Activated T-helper 1 cell treated with Interleukin-2 at 50 U/mL for 16 hours (primary cell): Measurements from ENCODE around the gene ACER1.
"Not testable (repeated sequence)": the region's sequence is repeated elsewhere in the genome, so short reads cannot be mapped to it uniquely, and the experiment has no call there.

Experiments used
- DNase-seq: peaks from one replicate; pipeline ENCODE4 v3.0.0-alpha.2; 2020; ENCODE audit warnings: low read depth

ACER1 gene

GRCh38 chr19:6333439-6333838 is at the start of gene ACER1:
Gene ACER1, minus strand, starts transcription at chr19:6333612. Its CDS starts 61 bp downstream, at chr19:6333551.
- no peak for DNase-seq

- DNase-seq: no peak
Measured at GRCh38 chr19:6383188-6383587, 49.8 kb upstream of the ACER1 start.

GRCh38 chr19:6381030-6381750 is 47.8 kb upstream of the ACER1 start:
- DNase-seq: no peak

- DNase-seq: no peak
Measured at GRCh38 chr19:6379744-6380143, 46.3 kb upstream of the ACER1 start.

- DNase-seq: no peak
Measured at GRCh38 chr19:6378486-6378885, 45.1 kb upstream of the ACER1 start.

- DNase-seq: no peak
Measured at GRCh38 chr19:6378041-6378440, 44.6 kb upstream of the ACER1 start.

- DNase-seq: no peak
Measured at GRCh38 chr19:6376512-6377190, 43.2 kb upstream of the ACER1 start.

GRCh38 chr19:6375411-6376010 is 42.1 kb upstream of the ACER1 start, which contains the start of gene PSPN:
Gene PSPN, minus strand, starts transcription at chr19:6375933. Its CDS starts 84 bp downstream, at chr19:6375849.
- DNase-seq: no peak

- no peak for DNase-seq
Measured at GRCh38 chr19:6374711-6375410, 41.4 kb upstream of the ACER1 start.

- no peak for DNase-seq
Measured at GRCh38 chr19:6374161-6374709, 40.8 kb upstream of the ACER1 start.

GRCh38 chr19:6373813-6374108 is 40.3 kb upstream of the ACER1 start:
- DNase-seq: no peak

- DNase-seq: peak; percentile 96
Measured at GRCh38 chr19:6373096-6373812, 39.8 kb upstream of the ACER1 start.

GRCh38 chr19:6372594-6373095 is 39.2 kb upstream of the ACER1 start, which contains the start of gene ALKBH7:
Gene ALKBH7, plus strand, starts transcription at chr19:6372794. Its CDS starts 27 bp downstream, at chr19:6372821.
- peak; percentile 90 for DNase-seq

GRCh38 chr19:6364353-6364752 is 30.9 kb upstream of the ACER1 start:
- no peak for DNase-seq

GRCh38 chr19:6362351-6362801 is 29.0 kb upstream of the ACER1 start:
- peak; percentile 25 for DNase-seq

- DNase-seq: no peak
Measured at GRCh38 chr19:6362027-6362350, 28.6 kb upstream of the ACER1 start.

- DNase-seq: not testable (repeated sequence)
Measured at GRCh38 chr19:6360857-6361216, 27.4 kb upstream of the ACER1 start.

GRCh38 chr19:6360445-6360844 is 27.0 kb upstream of the ACER1 start:
- not testable (repeated sequence) for DNase-seq

- DNase-seq: no peak
Measured at GRCh38 chr19:6359568-6360341, 26.3 kb upstream of the ACER1 start.

GRCh38 chr19:6358003-6358402 is 24.6 kb upstream of the ACER1 start:
- no peak for DNase-seq

- DNase-seq: no peak
Measured at GRCh38 chr19:6357174-6357573, 23.8 kb upstream of the ACER1 start.
